NCI-H1436 (cell line): Measurements from ENCODE around the gene TUBG1.
"Not testable (repeated sequence)": the region's sequence is repeated elsewhere in the genome, so short reads cannot be mapped to it uniquely, and the experiment has no call there.

Experiments
- DNase-seq: peaks from one replicate; lab custom pipeline; 2025; lab: John Stamatoyannopoulos, UW

TUBG1 gene

DNA sequence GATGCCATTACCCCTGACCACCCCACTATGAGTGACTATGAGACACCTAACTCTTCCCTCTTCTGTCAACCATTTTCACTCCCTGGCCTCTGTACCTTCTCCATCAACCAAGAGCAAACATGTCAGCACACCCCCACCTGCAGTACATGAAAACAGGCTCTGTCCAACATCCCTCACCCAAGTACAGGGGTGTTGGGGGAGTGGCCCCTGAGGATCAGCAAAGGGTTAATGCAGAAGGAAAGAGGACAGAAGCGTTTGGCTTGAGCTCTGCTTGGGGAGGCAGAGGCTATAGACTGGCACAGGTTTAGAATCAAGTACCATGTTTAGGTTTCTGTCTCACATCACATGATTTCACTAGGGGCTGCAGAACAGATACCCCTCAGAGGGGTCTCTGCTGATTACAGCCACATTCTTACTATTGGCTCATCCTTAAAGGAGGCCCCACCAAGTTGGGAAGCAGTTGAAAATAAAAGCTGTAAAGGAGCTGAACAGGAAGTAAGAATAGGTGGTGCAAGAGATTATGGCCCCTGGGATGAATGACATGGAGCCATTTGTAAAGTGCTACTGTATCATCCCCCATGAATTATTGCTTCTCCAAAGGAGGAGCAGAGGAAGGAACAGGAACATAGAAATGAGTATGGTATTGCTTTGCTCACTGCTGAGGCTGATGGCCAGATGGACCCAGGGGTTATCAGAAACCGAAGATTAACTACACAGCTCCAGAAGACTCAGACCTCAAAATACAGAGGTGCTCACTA lies 29.5 kb upstream of the TUBG1 start:
- DNase-seq: no peak

DNA sequence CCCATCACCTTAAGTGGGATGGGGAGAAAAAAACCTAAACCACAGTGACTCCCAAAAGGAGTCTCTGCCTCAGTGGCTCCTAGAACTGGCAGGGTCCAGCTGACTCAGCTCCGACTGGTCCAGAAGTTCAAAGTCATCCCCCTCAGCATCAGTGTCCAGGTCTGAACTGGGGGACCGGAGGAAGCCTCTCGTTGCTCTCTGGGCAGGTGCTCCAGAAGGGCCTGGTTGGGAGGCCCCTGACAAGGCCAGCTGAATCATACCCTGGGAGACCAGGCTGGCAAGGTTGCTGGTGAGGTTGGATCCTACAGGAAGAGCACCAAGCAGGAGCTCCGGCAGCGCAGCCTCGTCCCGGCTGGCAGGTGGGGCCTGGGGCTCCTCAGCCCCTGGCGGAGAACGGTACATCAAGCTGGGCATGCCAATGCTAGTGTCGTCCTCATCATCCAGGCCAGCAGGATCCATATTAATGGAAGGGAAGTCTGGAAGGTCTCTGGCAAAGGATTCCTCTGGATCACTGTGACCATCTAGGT lies 27.7 kb upstream of the TUBG1 start:
- DNase-seq: no peak

DNA sequence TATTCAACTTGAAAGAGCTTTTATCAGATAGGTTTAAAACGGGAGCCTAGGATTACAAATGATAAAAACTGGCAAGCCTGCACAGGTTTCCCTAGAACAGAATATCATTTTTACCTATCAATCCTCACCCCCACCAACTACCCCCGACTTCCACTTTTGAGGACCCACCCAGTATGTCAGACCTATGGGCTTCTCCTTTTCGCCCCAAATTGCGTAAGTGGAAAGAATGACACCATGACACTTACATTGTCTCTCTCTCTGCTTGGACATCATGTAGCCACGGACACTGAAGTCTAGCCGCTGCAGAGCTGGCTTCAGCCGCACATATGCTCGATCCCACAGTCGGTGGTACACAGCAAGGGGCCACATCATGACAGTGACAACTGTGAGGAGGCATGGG lies 24.6 kb upstream of the TUBG1 start:
- DNase-seq: no peak

DNA sequence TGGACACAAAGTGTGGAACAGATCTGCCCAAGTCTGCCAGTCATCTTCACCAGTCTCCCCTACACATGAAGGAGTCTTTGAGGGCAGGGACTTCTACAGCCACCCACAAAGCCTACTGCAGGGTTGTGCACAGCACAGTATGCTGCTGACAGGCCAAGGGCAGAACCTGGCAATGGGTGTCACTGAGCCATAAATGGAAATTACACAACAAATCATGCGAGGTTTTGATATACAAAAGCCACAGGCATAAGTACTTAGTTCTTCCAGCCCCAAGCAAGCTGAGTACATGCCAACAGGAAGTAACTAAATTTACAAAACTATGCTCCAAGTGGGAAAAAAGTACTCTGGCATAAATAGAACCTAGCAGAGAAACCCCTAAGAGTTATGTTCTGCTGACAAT lies 24.1 kb upstream of the TUBG1 start:
- DNase-seq: no peak

DNA sequence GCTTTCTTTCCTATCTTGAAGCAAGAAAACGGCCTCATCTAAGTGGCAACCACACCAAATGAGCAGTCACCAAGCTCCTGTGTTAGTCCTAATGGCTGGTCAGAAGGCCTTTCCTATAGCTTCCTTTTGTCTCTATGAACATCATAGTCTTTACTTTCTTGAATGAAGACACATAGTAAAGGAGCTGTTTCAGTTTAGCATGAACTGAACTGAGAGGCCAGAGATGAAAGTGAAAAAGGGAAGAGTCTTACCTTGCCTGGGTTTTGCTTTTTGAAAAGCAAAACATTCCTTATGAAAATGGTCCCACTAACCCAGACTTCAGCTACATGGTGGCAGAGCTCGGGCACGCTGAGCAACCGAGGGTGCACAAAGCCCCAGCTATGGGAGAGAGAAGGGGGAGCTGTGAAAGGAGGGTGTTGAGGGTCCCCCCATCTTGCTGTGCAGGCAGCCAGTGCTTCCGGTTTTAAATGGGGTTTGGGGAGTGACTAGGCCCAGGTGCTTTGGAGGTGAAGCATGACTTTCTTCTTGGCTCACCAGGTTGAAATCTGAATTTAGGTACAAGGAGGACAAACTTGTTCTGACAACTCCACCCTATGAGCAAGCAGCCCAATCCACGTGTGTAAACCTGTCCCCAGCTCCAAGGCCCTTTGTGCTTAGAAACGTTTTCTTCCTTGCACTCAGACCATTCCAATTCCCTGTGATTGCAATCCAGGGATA lies 22.8 kb upstream of the TUBG1 start:
- DNase-seq: no peak

DNA sequence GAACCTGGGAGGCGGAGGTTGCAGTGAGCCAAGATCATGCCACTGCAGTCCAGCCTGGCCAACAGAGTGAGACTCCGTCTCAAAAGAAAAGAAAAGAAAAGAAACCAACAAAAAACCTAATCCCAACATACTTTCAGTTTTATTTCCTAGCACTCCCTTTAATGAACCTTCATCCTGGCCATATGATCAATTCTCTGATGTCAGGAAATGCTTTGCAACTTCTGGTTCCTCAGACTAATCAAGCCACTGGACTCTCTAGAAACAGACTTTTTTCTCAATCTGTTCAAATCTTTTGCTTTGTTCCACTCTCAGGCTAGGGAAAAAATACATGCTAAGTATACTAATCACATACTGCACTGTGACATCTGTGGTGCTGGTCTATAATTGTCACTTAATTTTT lies 18.6 kb upstream of the TUBG1 start:
- DNase-seq: no peak

DNA sequence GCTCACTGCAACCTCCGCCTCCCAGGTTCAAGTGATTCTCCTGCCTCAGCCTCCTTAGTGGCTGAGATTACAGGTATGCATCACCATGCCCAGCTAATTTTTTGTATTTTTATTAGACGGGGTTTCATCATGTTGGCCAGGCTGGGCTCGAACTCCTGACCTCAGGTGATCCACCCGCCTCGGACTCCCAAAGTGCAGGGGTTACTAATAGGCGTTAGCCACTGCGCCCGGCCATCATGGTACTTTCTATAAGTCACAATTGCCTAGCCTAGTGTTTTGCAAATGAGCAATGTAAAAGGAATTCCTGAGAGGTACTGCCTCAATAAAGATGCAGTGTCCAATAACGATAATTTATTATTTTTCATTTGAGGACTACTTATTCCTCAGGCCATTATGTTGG lies 18.1 kb upstream of the TUBG1 start:
- no peak for DNase-seq

DNA sequence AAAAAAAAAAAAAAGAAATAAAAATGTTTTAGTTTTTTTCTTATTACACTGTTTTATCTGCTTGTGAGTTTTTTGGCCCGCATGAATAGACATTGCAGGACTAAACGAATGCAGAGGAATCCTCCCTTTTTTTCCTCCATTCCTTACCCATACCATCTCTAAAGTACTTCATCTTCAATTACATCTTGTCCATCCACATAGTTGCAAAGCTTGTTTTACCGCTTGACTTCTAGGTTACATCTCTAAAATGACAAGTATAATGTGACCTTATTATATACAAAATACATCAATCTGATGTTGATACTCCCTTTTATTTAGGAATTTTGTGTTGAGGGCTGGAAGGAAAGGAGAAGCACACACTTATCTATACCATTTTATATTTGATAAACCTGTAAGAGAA lies 13.1 kb upstream of the TUBG1 start:
- no peak for DNase-seq

DNA sequence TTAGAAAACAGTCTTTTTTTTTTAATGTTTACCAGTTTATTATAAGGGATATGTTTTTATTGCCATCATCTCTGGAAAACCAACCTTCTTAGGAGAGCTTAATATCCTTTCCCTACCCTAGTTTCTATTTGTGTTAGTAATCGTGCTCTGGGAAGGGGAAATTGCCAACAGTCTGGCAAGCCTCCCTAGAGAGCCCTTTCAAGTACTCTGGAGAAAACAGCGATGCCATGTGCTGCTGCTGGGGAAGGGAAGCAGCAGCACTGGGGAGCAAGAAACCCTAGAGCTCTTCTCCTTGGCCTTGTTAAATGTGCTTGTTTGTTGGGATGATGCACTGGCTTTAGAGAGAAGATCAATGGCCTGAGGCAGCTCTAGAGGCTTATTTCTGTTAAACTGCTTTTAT lies 10.6 kb upstream of the TUBG1 start:
- peak; percentile 69 for DNase-seq

DNA sequence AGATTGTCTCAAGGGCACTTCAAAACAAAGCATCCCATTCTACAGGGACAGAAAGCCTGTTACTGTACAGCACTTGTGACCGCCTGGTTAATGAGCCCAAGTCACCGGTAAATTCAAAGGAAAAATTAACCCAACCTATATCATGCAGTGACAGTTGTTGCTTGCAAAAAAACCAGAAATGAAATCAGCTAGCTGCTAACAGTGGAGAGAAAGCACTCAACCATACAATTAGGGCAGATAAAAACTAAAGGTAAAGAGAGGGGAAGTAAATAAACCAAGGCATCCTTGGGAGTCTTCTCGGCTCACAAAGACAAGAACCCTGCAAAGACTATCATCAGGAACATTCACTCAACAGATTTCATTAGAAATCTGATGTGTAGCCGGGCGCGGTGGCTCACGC lies 6.2 kb upstream of the TUBG1 start:
- peak; percentile 3 for DNase-seq

DNA sequence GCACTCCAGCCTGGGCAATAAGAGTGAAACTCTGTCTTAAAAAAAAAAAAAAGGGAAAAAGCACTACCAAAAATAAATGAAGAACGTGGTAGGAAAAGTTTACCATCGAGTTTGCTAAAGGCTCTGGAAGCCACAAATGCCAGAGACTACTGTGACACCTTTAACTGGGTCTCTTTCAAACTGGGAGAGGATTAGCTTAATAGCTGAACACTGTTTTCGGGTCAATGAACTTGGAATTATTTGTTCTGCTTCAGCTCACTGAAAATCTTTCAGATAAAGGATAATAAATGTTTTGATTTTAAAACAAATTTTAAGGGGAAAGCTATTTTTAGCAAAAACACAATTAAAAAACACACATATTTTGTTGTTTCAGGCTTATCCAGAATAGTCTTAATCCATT lies 1.7 kb upstream of the TUBG1 start:
- DNase-seq: no peak

DNA sequence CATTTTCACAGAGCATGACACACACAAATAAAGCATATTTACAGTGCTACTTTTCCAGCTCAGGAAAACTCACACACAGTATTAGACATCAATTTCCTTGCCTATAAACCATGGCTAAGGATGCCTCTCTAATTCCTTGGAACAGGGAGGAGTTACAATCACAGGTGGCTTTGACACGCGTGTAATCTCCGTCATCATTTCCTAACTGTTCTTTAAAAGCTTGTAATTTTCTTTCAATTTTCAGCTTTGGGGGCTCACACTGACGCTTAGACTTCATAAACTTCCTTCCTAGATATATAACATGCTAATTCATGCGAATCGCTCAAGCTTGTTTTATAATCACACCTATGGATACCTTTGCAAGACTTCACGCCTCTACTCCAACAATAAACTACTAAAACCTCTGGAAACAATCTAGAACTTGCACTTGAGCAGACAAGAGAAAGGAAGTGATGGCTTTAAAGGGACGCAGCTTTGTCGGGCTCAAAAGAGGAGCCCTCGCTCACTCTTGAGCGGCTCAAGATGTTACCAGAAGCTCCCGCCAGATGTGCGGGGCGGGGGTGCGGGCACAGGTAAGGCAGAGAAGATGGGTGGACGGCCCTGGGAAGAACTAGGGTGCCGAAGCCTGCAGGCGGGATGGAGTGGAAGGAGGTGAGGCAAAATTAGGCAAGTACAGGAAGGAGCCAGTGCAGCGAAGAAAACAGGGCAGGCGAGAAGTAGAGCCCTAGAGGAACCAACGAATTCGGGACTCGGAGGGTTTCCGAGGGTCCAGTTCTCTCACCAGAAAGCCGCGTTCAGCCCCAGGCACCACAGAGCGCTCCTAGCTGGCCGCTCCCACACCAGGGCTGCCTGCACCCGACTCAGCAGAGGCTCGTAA lies 940 bp upstream of the TUBG1 start:
- DNase-seq: no peak

DNA sequence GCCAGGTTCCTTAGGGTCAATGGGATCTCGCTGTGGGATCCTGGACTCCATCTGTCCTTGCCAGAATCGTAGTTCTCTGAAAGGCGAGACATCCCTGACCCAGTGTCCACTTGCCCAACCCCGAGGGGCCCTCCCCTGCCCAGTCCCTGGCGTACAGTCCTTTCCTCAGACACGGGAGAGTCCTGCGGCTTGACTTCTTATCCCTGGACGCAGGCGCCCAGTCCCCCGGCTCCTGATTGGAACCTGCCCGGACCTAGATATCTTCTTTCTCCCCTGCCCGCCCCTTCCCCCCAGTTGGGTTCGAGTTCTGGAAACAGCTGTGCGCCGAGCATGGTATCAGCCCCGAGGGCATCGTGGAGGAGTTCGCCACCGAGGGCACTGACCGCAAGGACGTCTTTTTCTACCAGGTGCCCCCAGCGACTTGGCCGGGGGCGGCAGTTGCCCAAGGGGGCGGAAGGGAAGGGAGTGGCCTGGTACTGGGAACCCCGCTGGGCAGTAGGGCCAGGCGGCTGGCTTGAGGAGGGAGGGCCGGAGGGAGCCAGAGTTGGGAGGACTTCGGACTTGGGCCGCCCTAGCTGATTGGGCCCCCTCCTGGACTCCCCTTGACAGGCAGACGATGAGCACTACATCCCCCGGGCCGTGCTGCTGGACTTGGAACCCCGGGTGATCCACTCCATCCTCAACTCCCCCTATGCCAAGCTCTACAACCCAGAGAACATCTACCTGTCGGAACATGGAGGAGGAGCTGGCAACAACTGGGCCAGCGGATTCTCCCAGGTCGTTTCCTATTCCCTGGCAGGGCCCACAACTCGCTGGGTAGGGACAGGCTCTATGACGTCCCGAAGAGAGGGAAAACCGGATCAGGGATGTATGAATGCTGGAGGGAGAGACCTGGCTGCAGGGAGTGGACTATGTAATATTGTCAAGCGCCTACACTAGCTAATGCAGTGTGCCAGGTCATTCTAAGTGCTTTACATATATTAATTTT lies 625 bp downstream of the TUBG1 start:
- DNase-seq: not testable (repeated sequence)

DNA sequence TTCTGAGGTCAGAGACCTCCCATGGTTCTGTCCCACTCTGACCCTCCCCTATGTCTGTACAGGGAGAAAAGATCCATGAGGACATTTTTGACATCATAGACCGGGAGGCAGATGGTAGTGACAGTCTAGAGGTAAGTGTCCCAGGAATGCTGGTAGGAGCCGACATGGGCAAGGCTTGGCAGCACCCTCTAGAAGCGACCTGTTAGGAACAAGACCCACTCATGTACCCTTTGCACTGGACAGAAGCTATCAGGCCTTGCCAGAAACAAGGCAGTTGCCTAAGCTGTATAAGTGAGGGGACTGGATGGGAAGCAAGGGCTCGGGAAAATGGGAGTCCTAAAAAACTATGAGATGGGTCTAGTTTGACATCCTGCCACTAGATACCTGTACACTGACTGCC lies 2.5 kb downstream of the TUBG1 start:
- DNase-seq: no peak

DNA sequence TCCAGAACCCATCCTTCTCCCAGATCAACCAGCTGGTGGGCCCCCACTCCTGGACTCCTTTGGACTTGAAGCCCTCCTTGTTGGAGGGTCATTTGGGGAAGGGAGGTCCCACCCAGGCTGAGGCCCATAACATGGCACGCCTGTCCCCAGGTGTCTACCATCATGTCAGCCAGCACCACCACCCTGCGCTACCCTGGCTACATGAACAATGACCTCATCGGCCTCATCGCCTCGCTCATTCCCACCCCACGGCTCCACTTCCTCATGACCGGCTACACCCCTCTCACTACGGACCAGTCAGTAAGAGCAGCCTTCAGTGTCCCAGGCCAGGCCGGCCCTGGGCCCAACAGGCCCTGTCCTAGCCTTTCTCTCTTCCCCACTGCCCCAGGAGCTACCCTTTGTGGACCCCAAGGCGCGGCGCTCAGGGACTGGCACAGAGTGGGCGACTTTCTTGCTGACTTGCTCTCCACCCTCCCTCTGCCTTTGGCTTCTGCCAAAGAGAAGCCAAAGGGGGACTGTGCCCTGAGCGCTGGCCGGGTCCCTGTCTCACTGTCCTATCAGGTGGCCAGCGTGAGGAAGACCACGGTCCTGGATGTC lies 4.3 kb downstream of the TUBG1 start:
- DNase-seq: no peak

DNA sequence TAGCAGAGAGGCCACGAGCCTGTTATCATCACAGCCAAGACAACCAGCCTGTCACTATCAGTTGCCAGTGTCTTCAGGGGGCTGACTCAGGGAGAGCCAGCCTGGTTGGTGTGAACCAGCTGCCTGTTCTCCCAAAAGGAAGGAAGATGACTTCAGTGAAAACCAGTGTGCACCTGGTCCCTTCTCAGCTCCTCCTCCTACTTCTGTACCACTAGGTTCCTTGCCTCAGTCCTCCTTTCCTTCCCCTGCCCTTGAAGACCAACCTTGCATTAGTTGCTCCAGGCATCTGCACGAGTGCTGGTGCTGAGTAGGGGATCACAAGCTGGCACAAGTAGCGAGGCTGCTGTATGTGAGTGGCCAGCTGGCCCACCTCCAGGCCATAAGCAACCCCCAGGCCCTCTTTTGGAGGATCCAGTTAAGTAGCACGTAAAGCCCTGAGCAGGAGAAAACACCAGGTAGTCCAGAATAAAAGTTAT lies 8.5 kb downstream of the TUBG1 start:
- DNase-seq: no peak

DNA sequence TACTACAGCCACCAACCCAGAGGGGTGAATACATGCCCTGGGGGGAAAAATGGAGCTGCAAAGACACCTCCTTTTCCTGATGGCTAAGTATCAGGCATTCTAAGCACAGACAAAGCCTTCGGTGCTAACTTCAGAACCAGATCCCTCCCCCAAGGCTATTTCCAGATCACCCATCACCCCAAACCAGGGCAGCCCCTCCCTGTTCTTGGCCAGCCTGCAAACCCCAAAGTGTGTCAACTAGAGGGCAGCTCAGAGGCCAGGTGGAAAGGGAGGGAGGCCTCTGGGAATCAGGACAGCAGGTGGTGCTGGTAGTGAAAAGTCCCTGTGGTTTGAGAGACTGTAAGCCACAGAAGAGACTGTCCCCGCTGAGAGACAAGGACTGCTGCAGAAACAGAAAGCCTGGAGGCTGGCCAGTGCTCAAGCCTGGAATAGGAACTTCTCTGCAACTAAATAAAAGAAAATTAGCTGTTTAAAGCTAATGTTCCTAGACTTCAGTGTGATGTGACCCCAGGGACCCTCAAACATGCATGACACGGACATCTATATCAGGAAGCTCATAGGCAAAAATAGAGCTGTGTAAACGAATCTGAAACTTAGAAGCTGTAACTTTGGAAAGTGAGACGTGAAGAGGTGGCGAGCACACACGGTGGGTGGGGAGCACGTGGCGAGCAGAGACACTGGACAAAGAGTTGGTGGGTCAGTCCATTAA lies 9.1 kb downstream of the TUBG1 start:
- DNase-seq: peak; percentile 7

DNA sequence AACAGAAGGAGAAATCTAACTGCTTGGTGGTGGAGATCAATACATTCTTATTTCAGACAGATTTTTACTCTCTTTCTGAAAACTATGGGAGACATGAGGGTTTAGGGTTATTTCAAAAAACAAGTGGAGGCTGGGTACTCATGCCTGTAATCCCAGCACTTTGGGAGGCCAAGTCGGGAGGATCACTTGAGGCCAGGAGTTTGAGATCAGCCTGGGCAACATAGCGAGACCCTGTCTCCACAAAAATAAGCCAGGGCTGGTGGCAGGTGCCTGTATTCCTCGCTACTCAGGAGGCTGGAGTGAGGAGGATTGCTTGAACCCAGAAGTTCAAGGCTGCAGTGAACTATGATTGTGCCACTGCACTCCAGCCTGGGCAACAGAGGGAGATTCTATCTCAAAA lies 12.5 kb downstream of the TUBG1 start:
- DNase-seq: not testable (repeated sequence)

DNA sequence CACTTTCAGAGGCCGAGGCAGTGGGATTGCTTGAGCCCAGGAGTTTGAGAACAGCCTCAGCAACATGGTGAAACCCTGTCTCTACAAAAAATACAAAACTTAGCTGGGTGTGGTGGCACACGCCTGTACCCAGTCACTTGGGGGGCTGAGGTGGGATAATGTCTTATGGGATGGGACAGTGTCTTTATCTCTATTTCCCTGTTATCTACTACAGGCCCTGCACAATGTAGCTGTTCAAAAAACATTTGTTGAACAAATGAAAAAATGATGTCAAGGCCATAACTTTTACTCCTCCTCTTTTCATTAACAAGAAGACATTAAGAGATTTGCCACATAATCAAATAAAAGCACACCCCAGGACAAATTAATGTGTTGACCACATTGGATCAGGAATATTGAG lies 13.8 kb downstream of the TUBG1 start:
- no peak for DNase-seq
